Lower leg skin (tissue), 3 donors: ENCODE results near the gene SLAIN2.

Experiments
- CTCF ChIP-seq, 3 donors: fragments of 450-650 bp; IDR thresholded peaks; one replicate each; pipeline ENCODE4 v1.5.1; 2016; ENCODE audit warnings: antibody characterized with exemption in 3 of 3, mild to moderate bottlenecking in 3 of 3, moderate library complexity in 2 of 3
- POLR2A ChIP-seq, 2 donors: fragments of 450-650 bp; IDR thresholded peaks; one replicate each; pipeline ENCODE4 v1.6.1; 2016 to 2017; ENCODE audit warnings: antibody characterized with exemption in 2 of 2, mild to moderate bottlenecking in 1 of 2, moderate library complexity in 1 of 2

GRCh38 chr4:48428926-48429325, 87.6 kb downstream of the SLAIN2 start:
- TF ChIP-seq POLR2A (IDR thresholded peaks at IDR 0.05), result no peak
- no peak for TF ChIP-seq CTCF (IDR thresholded peaks at IDR 0.05)
